MM.1S (cell line): ENCODE data around the gene CDC42.

Source experiments
- EZH2 ChIP-seq: fragments of 300-600 bp; sonication (generic); optimal IDR thresholded peaks from 2 replicates; pipeline ENCODE3; 2017; ENCODE audit warnings: low read depth, mild to moderate bottlenecking, antibody characterized with exemption, low read length, mixed read lengths
- EZH2phosphoT487 ChIP-seq: fragments of 300-600 bp; sonication (generic); IDR thresholded peaks from 2 replicates; pipeline ENCODE4 v1.6.1; 2018; ENCODE audit warnings: antibody characterized with exemption, low read length
- TF ChIP-seq, protein P1 (sequence below): fragments of 300-600 bp; sonication (generic); IDR thresholded peaks from 2 replicates; pipeline ENCODE4 v1.5.1; 2016; ENCODE audit warnings: antibody characterized with exemption, low read length, mixed read lengths

DNA sequence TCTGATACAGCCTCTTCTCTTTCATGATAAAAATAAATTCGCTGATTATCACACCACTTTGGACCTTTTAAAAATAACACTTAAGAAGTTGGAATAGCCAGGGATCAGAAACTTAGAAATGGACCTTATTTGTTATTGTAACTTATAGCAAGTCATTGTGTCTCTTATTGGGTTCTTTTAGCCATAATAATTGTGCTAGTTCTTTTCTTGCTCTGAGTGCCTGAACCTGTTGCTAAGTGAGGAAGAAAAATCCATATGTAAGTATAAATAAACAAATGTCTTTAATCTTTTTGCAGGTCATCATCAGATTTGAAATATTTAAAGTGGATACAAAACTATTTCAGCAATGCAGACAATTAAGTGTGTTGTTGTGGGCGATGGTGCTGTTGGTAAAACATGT is 25.6 kb downstream of the CDC42 start:
- TF ChIP-seq, protein P1, sequence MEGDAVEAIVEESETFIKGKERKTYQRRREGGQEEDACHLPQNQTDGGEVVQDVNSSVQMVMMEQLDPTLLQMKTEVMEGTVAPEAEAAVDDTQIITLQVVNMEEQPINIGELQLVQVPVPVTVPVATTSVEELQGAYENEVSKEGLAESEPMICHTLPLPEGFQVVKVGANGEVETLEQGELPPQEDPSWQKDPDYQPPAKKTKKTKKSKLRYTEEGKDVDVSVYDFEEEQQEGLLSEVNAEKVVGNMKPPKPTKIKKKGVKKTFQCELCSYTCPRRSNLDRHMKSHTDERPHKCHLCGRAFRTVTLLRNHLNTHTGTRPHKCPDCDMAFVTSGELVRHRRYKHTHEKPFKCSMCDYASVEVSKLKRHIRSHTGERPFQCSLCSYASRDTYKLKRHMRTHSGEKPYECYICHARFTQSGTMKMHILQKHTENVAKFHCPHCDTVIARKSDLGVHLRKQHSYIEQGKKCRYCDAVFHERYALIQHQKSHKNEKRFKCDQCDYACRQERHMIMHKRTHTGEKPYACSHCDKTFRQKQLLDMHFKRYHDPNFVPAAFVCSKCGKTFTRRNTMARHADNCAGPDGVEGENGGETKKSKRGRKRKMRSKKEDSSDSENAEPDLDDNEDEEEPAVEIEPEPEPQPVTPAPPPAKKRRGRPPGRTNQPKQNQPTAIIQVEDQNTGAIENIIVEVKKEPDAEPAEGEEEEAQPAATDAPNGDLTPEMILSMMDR = no peak
- TF ChIP-seq EZH2 (no peak), EZH2phosphoT487 (no peak)
